IMR-90 (cell line): ENCODE data around the gene CYP4F22.

Source experiments
- BHLHE40 ChIP-seq: fragments of 150-350 bp; IDR thresholded peaks from 2 replicates; pipeline ENCODE4 v1.6.1; 2016; ENCODE audit warnings: mild to moderate bottlenecking, low read depth, low read length
- CEBPB ChIP-seq: IDR thresholded peaks from 2 replicates; pipeline ENCODE4 v1.6.1; 2012; ENCODE audit warnings: low read depth, low read length, improper control_type of control experiment
- CHD1 ChIP-seq: IDR thresholded peaks from 2 replicates; pipeline ENCODE4 v1.6.1; 2012; ENCODE audit warnings: low read depth, low read length, improper control_type of control experiment
- CTCF ChIP-seq: conservative IDR thresholded peaks from 2 replicates; pipeline ENCODE4 v1.5.1; 2012; ENCODE audit warnings: mild to moderate bottlenecking, low read depth, low read length, improper control_type of control experiment
- FOS ChIP-seq: fragments of 150-350 bp; IDR thresholded peaks from 2 replicates; pipeline ENCODE4 v1.6.1; 2016; ENCODE audit warnings: low read depth, low read length
- MXI1 ChIP-seq: IDR thresholded peaks from 2 replicates; pipeline ENCODE4 v1.6.1; 2012; ENCODE audit warnings: low read depth, mild to moderate bottlenecking, low read length, moderate library complexity, borderline replicate concordance
- POLR2A ChIP-seq: IDR thresholded peaks from 2 replicates; pipeline ENCODE4 v1.6.1; 2012; ENCODE audit warnings: mild to moderate bottlenecking, low read depth, low read length
- RAD21 ChIP-seq: IDR thresholded peaks from 2 replicates; pipeline ENCODE4 v1.6.1; 2012; ENCODE audit warnings: low read length, improper control_type of control experiment
- RCOR1 ChIP-seq: IDR thresholded peaks from 2 replicates; pipeline ENCODE4 v1.6.1; 2012; ENCODE audit warnings: mild to moderate bottlenecking, low read length, improper control_type of control experiment; ENCODE audit not compliant: insufficient replicate concordance
- RFX5 ChIP-seq: IDR thresholded peaks from 2 replicates; pipeline ENCODE4 v1.8.0; 2012; ENCODE audit warnings: low read depth, mild to moderate bottlenecking, low read length, moderate library complexity
- SMC3 ChIP-seq: fragments of 150-350 bp; IDR thresholded peaks from 2 replicates; pipeline ENCODE4 v1.6.1; 2016; ENCODE audit warnings: low read depth, mild to moderate bottlenecking, antibody characterized with exemption, low read length, moderate library complexity
- TF ChIP-seq, protein P1 (sequence below): fragments of 150-350 bp; IDR thresholded peaks from 2 replicates; pipeline ENCODE4 v1.6.1; 2017; ENCODE audit warnings: mild to moderate bottlenecking, antibody characterized with exemption, low read length, low read depth

GRCh38 chr19:15591796-15592195, 83.5 kb downstream of the CYP4F22 start:
- TF ChIP-seq CTCF (no peak), MXI1 (no peak), RAD21 (no peak), FOS (no peak), BHLHE40 (no peak), POLR2A (no peak), RFX5 (no peak), CEBPB (no peak), SMC3 (no peak), CHD1 (no peak), RCOR1 (no peak)
- TF ChIP-seq, protein P1, sequence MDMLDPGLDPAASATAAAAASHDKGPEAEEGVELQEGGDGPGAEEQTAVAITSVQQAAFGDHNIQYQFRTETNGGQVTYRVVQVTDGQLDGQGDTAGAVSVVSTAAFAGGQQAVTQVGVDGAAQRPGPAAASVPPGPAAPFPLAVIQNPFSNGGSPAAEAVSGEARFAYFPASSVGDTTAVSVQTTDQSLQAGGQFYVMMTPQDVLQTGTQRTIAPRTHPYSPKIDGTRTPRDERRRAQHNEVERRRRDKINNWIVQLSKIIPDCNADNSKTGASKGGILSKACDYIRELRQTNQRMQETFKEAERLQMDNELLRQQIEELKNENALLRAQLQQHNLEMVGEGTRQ, result no peak
